ENCODE results near the gene SNX25. TPM values are rescaled to one million over a fixed set of nuclear protein-coding genes. Genes with fewer than 3 reads are reported as not detected.

The SNX25 gene
- total and polyA plus RNA-seq, 10 of the 15 experiments (the other 5 are each of a cell fraction or from before 2014, with no cell fraction given): 11.2 to 117 (median 62.8) TPM

GRCh38 chr4:185307136-185307950, 97.9 kb downstream of the SNX25 start (continued):
- TF ChIP-seq, protein P1, sequence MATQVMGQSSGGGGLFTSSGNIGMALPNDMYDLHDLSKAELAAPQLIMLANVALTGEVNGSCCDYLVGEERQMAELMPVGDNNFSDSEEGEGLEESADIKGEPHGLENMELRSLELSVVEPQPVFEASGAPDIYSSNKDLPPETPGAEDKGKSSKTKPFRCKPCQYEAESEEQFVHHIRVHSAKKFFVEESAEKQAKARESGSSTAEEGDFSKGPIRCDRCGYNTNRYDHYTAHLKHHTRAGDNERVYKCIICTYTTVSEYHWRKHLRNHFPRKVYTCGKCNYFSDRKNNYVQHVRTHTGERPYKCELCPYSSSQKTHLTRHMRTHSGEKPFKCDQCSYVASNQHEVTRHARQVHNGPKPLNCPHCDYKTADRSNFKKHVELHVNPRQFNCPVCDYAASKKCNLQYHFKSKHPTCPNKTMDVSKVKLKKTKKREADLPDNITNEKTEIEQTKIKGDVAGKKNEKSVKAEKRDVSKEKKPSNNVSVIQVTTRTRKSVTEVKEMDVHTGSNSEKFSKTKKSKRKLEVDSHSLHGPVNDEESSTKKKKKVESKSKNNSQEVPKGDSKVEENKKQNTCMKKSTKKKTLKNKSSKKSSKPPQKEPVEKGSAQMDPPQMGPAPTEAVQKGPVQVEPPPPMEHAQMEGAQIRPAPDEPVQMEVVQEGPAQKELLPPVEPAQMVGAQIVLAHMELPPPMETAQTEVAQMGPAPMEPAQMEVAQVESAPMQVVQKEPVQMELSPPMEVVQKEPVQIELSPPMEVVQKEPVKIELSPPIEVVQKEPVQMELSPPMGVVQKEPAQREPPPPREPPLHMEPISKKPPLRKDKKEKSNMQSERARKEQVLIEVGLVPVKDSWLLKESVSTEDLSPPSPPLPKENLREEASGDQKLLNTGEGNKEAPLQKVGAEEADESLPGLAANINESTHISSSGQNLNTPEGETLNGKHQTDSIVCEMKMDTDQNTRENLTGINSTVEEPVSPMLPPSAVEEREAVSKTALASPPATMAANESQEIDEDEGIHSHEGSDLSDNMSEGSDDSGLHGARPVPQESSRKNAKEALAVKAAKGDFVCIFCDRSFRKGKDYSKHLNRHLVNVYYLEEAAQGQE (IDR thresholded peaks at IDR 0.05; ENCODE audit: low read depth, low read length): no peak
- TF ChIP-seq POLR2AphosphoS5 (IDR thresholded peaks at IDR 0.05; ENCODE audit: low read length) (peak; percentile 64), ATF7 (IDR thresholded peaks at IDR 0.05; ENCODE audit: low read depth) (peak; percentile 42; the same call in 1 of the 2 replicates), BHLHE40 (IDR thresholded peaks at IDR 0.05; ENCODE audit: borderline replicate concordance in 1 of 2, low read depth in 2 of 2, low read length in 1 of 2) (peak; percentile 18 to 27; a peak in 2 of 4 replicates), TARDBP (IDR thresholded peaks at IDR 0.05; ENCODE audit: borderline replicate concordance) (no peak), IKZF2 (IDR thresholded peaks at IDR 0.05) (peak; percentile 67 to 69), ZBTB33 (IDR thresholded peaks at IDR 0.05) (no peak), ZNF687 (IDR thresholded peaks at IDR 0.05) (peak; percentile 77), BCL11A (IDR thresholded peaks at IDR 0.05; ENCODE audit: low read depth, low read length) (peak; percentile 87; the same call in 1 of the 2 replicates), NBN (IDR thresholded peaks at IDR 0.05) (no peak), GATAD2B (conservative IDR thresholded peaks at IDR 0.05; ENCODE audit: low read depth) (peak; percentile 77), ASH2L (IDR thresholded peaks at IDR 0.05; ENCODE audit: borderline replicate concordance, low read depth) (no peak), KDM1A (IDR thresholded peaks at IDR 0.05; ENCODE audit: borderline replicate concordance) (no peak)
- TF ChIP-seq, protein P2, sequence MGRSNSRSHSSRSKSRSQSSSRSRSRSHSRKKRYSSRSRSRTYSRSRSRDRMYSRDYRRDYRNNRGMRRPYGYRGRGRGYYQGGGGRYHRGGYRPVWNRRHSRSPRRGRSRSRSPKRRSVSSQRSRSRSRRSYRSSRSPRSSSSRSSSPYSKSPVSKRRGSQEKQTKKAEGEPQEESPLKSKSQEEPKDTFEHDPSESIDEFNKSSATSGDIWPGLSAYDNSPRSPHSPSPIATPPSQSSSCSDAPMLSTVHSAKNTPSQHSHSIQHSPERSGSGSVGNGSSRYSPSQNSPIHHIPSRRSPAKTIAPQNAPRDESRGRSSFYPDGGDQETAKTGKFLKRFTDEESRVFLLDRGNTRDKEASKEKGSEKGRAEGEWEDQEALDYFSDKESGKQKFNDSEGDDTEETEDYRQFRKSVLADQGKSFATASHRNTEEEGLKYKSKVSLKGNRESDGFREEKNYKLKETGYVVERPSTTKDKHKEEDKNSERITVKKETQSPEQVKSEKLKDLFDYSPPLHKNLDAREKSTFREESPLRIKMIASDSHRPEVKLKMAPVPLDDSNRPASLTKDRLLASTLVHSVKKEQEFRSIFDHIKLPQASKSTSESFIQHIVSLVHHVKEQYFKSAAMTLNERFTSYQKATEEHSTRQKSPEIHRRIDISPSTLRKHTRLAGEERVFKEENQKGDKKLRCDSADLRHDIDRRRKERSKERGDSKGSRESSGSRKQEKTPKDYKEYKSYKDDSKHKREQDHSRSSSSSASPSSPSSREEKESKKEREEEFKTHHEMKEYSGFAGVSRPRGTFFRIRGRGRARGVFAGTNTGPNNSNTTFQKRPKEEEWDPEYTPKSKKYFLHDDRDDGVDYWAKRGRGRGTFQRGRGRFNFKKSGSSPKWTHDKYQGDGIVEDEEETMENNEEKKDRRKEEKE (IDR thresholded peaks at IDR 0.05): no peak
- TF ChIP-seq, protein P3, sequence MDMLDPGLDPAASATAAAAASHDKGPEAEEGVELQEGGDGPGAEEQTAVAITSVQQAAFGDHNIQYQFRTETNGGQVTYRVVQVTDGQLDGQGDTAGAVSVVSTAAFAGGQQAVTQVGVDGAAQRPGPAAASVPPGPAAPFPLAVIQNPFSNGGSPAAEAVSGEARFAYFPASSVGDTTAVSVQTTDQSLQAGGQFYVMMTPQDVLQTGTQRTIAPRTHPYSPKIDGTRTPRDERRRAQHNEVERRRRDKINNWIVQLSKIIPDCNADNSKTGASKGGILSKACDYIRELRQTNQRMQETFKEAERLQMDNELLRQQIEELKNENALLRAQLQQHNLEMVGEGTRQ (IDR thresholded peaks at IDR 0.05; ENCODE audit: borderline replicate concordance, low read depth, low read length): no peak
